ENCODE measurements around the gene SLC25A21.
"Not testable (repeated sequence)": the region's sequence is repeated elsewhere in the genome, so short reads cannot be mapped to it uniquely, and the experiment has no call there.

Gene SLC25A21

DNA sequence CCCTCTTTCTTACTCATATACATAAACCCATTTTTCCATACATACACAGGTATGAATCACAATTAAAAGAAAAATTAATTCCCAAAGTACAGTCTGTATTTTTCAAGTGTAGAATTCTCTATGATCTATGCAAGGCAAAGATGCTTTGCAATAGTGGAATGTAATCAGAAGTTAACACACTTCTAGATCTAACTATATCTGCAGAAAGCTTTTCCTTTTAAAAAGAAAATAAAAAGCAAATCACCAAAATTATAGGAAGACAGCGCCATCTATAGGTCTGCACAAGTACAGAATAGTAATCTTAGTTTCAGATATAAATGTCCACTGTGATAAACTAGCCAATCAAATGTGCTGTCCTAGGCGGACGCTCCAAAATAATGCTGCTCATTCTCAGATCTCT is 22.0 kb downstream of the SLC25A21 start:
- H3K4me1 ChIP-seq (ENCODE audit: control insufficient read depth in 1 of 2, insufficient read depth in 2 of 2, low read length in 2 of 2) = no peaks in the 10 kb centered on the region
- no peak overlapping the region for H4K8ac ChIP-seq (ENCODE audit: low read depth, low read length)
- no peak overlapping the region for H3K9ac ChIP-seq (ENCODE audit: low read length)
- no peak overlapping the region for H3K18ac ChIP-seq (ENCODE audit: low read length)
- H4K12ac ChIP-seq (ENCODE audit: low read depth, low read length) = no peak overlapping the region
- no peaks in the 10 kb centered on the region for H3K36me3 ChIP-seq (ENCODE audit: control insufficient read depth in 1 of 2, insufficient read depth in 2 of 2, low read length in 2 of 2)
- H2BK12ac ChIP-seq (ENCODE audit: low read length) = no peak overlapping the region
- no peak overlapping the region for H3K4ac ChIP-seq (ENCODE audit: low read depth, low read length)
- no peak overlapping the region for H2BK120ac ChIP-seq (ENCODE audit: insufficient read depth, low read length, poor library complexity)
- H3K23ac ChIP-seq (ENCODE audit: low read length) = no peak overlapping the region
- H2AFZ ChIP-seq (ENCODE audit: insufficient read depth, low read length, poor library complexity) = no peak overlapping the region
- no peaks in the 10 kb centered on the region for H3K9me3 ChIP-seq (ENCODE audit: insufficient read depth, low read depth, low read length)
- H3K79me1 ChIP-seq (ENCODE audit: low read length) = no peaks in the 10 kb centered on the region
- H3K27me3 ChIP-seq (ENCODE audit: insufficient read depth, low read length) = no peaks in the 10 kb centered on the region
- no peak overlapping the region for H2BK5ac ChIP-seq (ENCODE audit: low read depth, low read length, poor library complexity)
- H3K4me3 ChIP-seq (ENCODE audit: low read depth, low read length) = no peak overlapping the region
- no peak overlapping the region for H2AK5ac ChIP-seq (ENCODE audit: low read length)
- no peak overlapping the region for H4K91ac ChIP-seq (ENCODE audit: low read depth, low read length)
- H3K4me2 ChIP-seq (ENCODE audit: low read length) = no peak overlapping the region
- WGBS (ENCODE audit: extremely low coverage, insufficient coverage, insufficient read length) = no CpG with 5 or more reads among the region's 3 CpGs
- H3K27ac ChIP-seq (ENCODE audit: low read depth, low read length) = no peak overlapping the region
- DNase-seq = peak in 1 of 2 donors; percentile 53
- H3K14ac ChIP-seq (ENCODE audit: low read length) = no peak overlapping the region
- no peaks in the 10 kb centered on the region for H3K79me2 ChIP-seq (ENCODE audit: control insufficient read depth, insufficient read depth, low read length, poor library complexity)

- H2BK5ac ChIP-seq (ENCODE audit: low read depth, low read length, poor library complexity) = no peak overlapping the region
- H3K14ac ChIP-seq (ENCODE audit: low read length) = no peak overlapping the region
- no peaks in the 10 kb centered on the region for H3K9me3 ChIP-seq (ENCODE audit: insufficient read depth, low read depth, low read length)
- no peak overlapping the region for H2AFZ ChIP-seq (ENCODE audit: insufficient read depth, low read length, poor library complexity)
- no peak overlapping the region for H4K8ac ChIP-seq (ENCODE audit: low read depth, low read length)
- no peak overlapping the region for H4K12ac ChIP-seq (ENCODE audit: low read depth, low read length)
- no peak overlapping the region for H4K91ac ChIP-seq (ENCODE audit: low read depth, low read length)
- no peak overlapping the region for H2BK120ac ChIP-seq (ENCODE audit: insufficient read depth, low read length, poor library complexity)
- no peak overlapping the region for H3K27ac ChIP-seq (ENCODE audit: low read depth, low read length)
- H3K79me1 ChIP-seq (ENCODE audit: low read length) = no peaks in the 10 kb centered on the region
- no peak overlapping the region for H3K23ac ChIP-seq (ENCODE audit: low read length)
- no peak overlapping the region for H3K18ac ChIP-seq (ENCODE audit: low read length)
- H3K79me2 ChIP-seq (ENCODE audit: control insufficient read depth, insufficient read depth, low read length, poor library complexity) = no peaks in the 10 kb centered on the region
- H3K4ac ChIP-seq (ENCODE audit: low read depth, low read length) = no peak overlapping the region
- H3K4me1 ChIP-seq (ENCODE audit: control insufficient read depth in 1 of 2, insufficient read depth in 2 of 2, low read length in 2 of 2) = no peaks in the 10 kb centered on the region
- H3K27me3 ChIP-seq (ENCODE audit: insufficient read depth, low read length) = no peaks in the 10 kb centered on the region
- H3K4me2 ChIP-seq (ENCODE audit: low read length) = no peak overlapping the region
- DNase-seq = peak in 1 of 2 donors; percentile 12
- no CpG with 5 or more reads among the region's 1 CpG for WGBS (ENCODE audit: extremely low coverage, insufficient coverage, insufficient read length)
- H3K4me3 ChIP-seq (ENCODE audit: low read depth, low read length) = no peak overlapping the region
- no peak overlapping the region for H2BK12ac ChIP-seq (ENCODE audit: low read length)
- H3K36me3 ChIP-seq (ENCODE audit: control insufficient read depth in 1 of 2, insufficient read depth in 2 of 2, low read length in 2 of 2) = no peaks in the 10 kb centered on the region
- no peak overlapping the region for H3K9ac ChIP-seq (ENCODE audit: low read length)
- H2AK5ac ChIP-seq (ENCODE audit: low read length) = no peak overlapping the region
Observed at GRCh38 chr14:37147310-37147880, 25.0 kb downstream of the SLC25A21 start.

- H3K23ac ChIP-seq (ENCODE audit: low read length); H2BK5ac ChIP-seq (ENCODE audit: low read depth, low read length, poor library complexity); H3K79me2 ChIP-seq (ENCODE audit: control insufficient read depth, insufficient read depth, low read length, poor library complexity); H2BK12ac ChIP-seq (ENCODE audit: low read length); H3K9ac ChIP-seq (ENCODE audit: low read length); H3K9me3 ChIP-seq (ENCODE audit: insufficient read depth, low read depth, low read length); H3K14ac ChIP-seq (ENCODE audit: low read length); H2AFZ ChIP-seq (ENCODE audit: insufficient read depth, low read length, poor library complexity); H3K4ac ChIP-seq (ENCODE audit: low read depth, low read length); H3K18ac ChIP-seq (ENCODE audit: low read length); H3K79me1 ChIP-seq (ENCODE audit: low read length); H3K27me3 ChIP-seq (ENCODE audit: insufficient read depth, low read length); H3K27ac ChIP-seq (ENCODE audit: low read depth, low read length); H3K36me3 ChIP-seq (ENCODE audit: control insufficient read depth in 1 of 2, insufficient read depth in 2 of 2, low read length in 2 of 2); H3K4me1 ChIP-seq (ENCODE audit: control insufficient read depth in 1 of 2, insufficient read depth in 2 of 2, low read length in 2 of 2); H3K4me2 ChIP-seq (ENCODE audit: low read length); H3K4me3 ChIP-seq (ENCODE audit: low read depth, low read length); DNase-seq; H4K91ac ChIP-seq (ENCODE audit: low read depth, low read length); H4K8ac ChIP-seq (ENCODE audit: low read depth, low read length); H2AK5ac ChIP-seq (ENCODE audit: low read length); H2BK120ac ChIP-seq (ENCODE audit: insufficient read depth, low read length, poor library complexity); H4K12ac ChIP-seq (ENCODE audit: low read depth, low read length): not testable (repeated sequence)
- WGBS (ENCODE audit: extremely low coverage, insufficient coverage, insufficient read length) = no CpG with 5 or more reads among the region's 1 CpG
Observed at GRCh38 chr14:37146438-37146837, 26.0 kb downstream of the SLC25A21 start.

GRCh38 chr14:37145395-37145794 is 27.0 kb downstream of the SLC25A21 start:
- Histone ChIP-seq H2AFZ (ENCODE audit: insufficient read depth, low read length, poor library complexity) (no peak overlapping the region), H3K9me3 (ENCODE audit: insufficient read depth, low read depth, low read length) (no peaks in the 10 kb centered on the region), H3K23ac (ENCODE audit: low read length) (no peak overlapping the region), H2BK5ac (ENCODE audit: low read depth, low read length, poor library complexity) (no peak overlapping the region), H3K14ac (ENCODE audit: low read length) (no peak overlapping the region), H3K4me1 (ENCODE audit: control insufficient read depth in 1 of 2, insufficient read depth in 2 of 2, low read length in 2 of 2) (no peaks in the 10 kb centered on the region), H4K8ac (ENCODE audit: low read depth, low read length) (no peak overlapping the region), H3K4me2 (ENCODE audit: low read length) (no peak overlapping the region), H2BK12ac (ENCODE audit: low read length) (no peak overlapping the region), H3K36me3 (ENCODE audit: control insufficient read depth in 1 of 2, insufficient read depth in 2 of 2, low read length in 2 of 2) (no peaks in the 10 kb centered on the region), H3K4me3 (ENCODE audit: low read depth, low read length) (no peak overlapping the region), H3K79me1 (ENCODE audit: low read length) (no peaks in the 10 kb centered on the region), H3K27ac (ENCODE audit: low read depth, low read length) (no peak overlapping the region), H3K27me3 (ENCODE audit: insufficient read depth, low read length) (no peaks in the 10 kb centered on the region), H3K79me2 (ENCODE audit: control insufficient read depth, insufficient read depth, low read length, poor library complexity) (no peaks in the 10 kb centered on the region), H3K4ac (ENCODE audit: low read depth, low read length) (no peak overlapping the region), H2AK5ac (ENCODE audit: low read length) (no peak overlapping the region), H3K18ac (ENCODE audit: low read length) (no peak overlapping the region), H3K9ac (ENCODE audit: low read length) (no peak overlapping the region), H2BK120ac (ENCODE audit: insufficient read depth, low read length, poor library complexity) (no peak overlapping the region), H4K12ac (ENCODE audit: low read depth, low read length) (no peak overlapping the region), H4K91ac (ENCODE audit: low read depth, low read length) (no peak overlapping the region)
- DNase-seq = peak in 1 of 2 donors; percentile 16
